Vagina (tissue), 2 donors: ENCODE results near the gene PGM2L1.

Source experiments
- CTCF ChIP-seq, 3 experiments: fragments of 450-650 bp in 2 of 3; fragments of 200-600 bp in 1 of 3; sonication (generic) in 1 of 3; IDR thresholded peaks; one replicate each; pipeline ENCODE4 v1.5.1; 2017 to 2019; ENCODE audit warnings: antibody characterized with exemption in 3 of 3, mild to moderate bottlenecking in 2 of 3, moderate library complexity in 2 of 3
- POLR2AphosphoS5 ChIP-seq, 2 donors: sonication (generic); formaldehyde crosslinking; IDR thresholded peaks; one replicate each; pipeline ENCODE4 v1.9.0; 2017; ENCODE audit warnings: antibody characterized with exemption in 2 of 2, mild to moderate bottlenecking in 2 of 2, low read depth in 1 of 2; ENCODE audit not compliant: insufficient read depth in 1 of 2

- TF ChIP-seq CTCF (IDR thresholded peaks at IDR 0.05): no peak
- no peak for TF ChIP-seq POLR2AphosphoS5 (IDR thresholded peaks at IDR 0.05; ENCODE audit: insufficient read depth in 1 of 2, low read depth in 1 of 2)
Measured at GRCh38 chr11:74380746-74381439, 17.3 kb downstream of the PGM2L1 start.
